AG04450 (cell line): ENCODE measurements around the gene LDB1. TPM values are rescaled to one million over a fixed set of nuclear protein-coding genes. Genes with fewer than 3 reads are reported as not detected.

ENCODE experiments used
- CTCF ChIA-PET: fragments of 300-600, 350-600 bp; formaldehyde crosslinking; extraction: SDS; loops from one replicate; lab custom pipeline; 2022; ENCODE audit warnings: antibody characterized with exemption, inconsistent platforms; lab: Charles Lee
- POLR2A ChIA-PET: fragments of 350-600 bp; formaldehyde crosslinking; extraction: SDS; loops from one replicate; lab custom pipeline; 2021; ENCODE audit warnings: antibody characterized with exemption, inconsistent platforms; lab: Yijun Ruan, JAX
- DNase-seq: peaks from one replicate; pipeline ENCODE4 v3.0.0-alpha.2; 2011; ENCODE audit warnings: low read depth, low spot score
- H3K27ac ChIP-seq: one replicate; pipeline ENCODE4 v1.5.1; 2012; ENCODE audit warnings: low read depth, low read length, control low read depth
- H3K27me3 ChIP-seq: one replicate; pipeline ENCODE4 v1.6.0; 2012; ENCODE audit warnings: low read length; ENCODE audit not compliant: control insufficient read depth, insufficient read depth
- H3K4me3 ChIP-seq: 2 replicates; pipeline ENCODE4 v1.5.1; 2011; ENCODE audit warnings: mild to moderate bottlenecking, low read depth, low read length, control low read depth
- H3K9me3 ChIP-seq: 2 replicates; pipeline ENCODE4 v1.5.1; 2012; ENCODE audit warnings: low read length; ENCODE audit not compliant: control insufficient read depth, insufficient read depth
- CTCF ChIP-seq: IDR thresholded peaks from 2 replicates; pipeline ENCODE4 v1.5.1; 2011; ENCODE audit warnings: low read depth, low read length, control low read depth, inconsistent platforms
- polyA plus RNA-seq: library from polyadenylated mRNA; depleted of rRNA; stranded (reverse); fragments of >200 nt; gene quantifications from 2 replicates; pipeline ENCODE4 v1.2.3, GENCODE V29; 2011

The LDB1 gene
- polyA plus RNA-seq, 1 experiment: 95.7 TPM

GRCh38 chr10:102114861-102115618 lies 5.1 kb downstream of the LDB1 start:
- CTCF ChIA-PET: interaction anchor here (0.6 to 1.1 kb wide), 3 partner anchors 12 to 338 kb away, joined by 4 to 5 read pairs (median 5); no protein-coding TSS in a partner anchor
- peak overlapping the region; percentile 89 for H3K4me3 ChIP-seq
- no peak for TF ChIP-seq CTCF
- H3K27ac ChIP-seq: peak overlapping the region; percentile 52
- DNase-seq: no peak
- no peaks in the 10 kb centered on the region for H3K27me3 ChIP-seq
- POLR2A ChIA-PET: interaction anchor here (0.5 to 2.6 kb wide), 9 partner anchors 9 to 669 kb away, joined by 3 to 14 read pairs (median 4); partner anchors contain the start of genes NOLC1 and OGA
- H3K9me3 ChIP-seq: no peaks in the 10 kb centered on the region

- ChIA-PET POLR2A (interaction anchor here (0.5 to 2.6 kb wide), 9 partner anchors 9 to 670 kb away, joined by 3 to 14 read pairs (median 4); partner anchors contain the start of gene OGA), CTCF (interaction anchor here (0.6 to 1.1 kb wide), 4 partner anchors 10 to 339 kb away, joined by 3 to 5 read pairs (median 4); no protein-coding TSS in a partner anchor)
- peak overlapping the region; percentile 21 for H3K27ac ChIP-seq
- no peaks in the 10 kb centered on the region for H3K9me3 ChIP-seq
- no peaks in the 10 kb centered on the region for H3K27me3 ChIP-seq
- H3K4me3 ChIP-seq: peak overlapping the region; percentile 89
- DNase-seq: no peak
- no peak for TF ChIP-seq CTCF
Measured at GRCh38 chr10:102113956-102114857, 6.0 kb downstream of the LDB1 start.

- Histone ChIP-seq H3K4me3 (peak overlapping the region; percentile 89), H3K9me3 (no peaks in the 10 kb centered on the region), H3K27me3 (no peaks in the 10 kb centered on the region), H3K27ac (no peak overlapping the region)
- CTCF ChIA-PET: interaction anchor here (0.5 to 2.4 kb wide), 7 partner anchors 10 to 599 kb away, joined by 3 to 9 read pairs (median 3); no protein-coding TSS in a partner anchor
- no peak for DNase-seq
- TF ChIP-seq CTCF: no peak
- POLR2A ChIA-PET: interaction anchor here (0.6 to 2.6 kb wide), 4 partner anchors 11 to 1238 kb away, joined by 3 to 14 read pairs (median 4); partner anchors contain the start of gene PCGF6
Measured at GRCh38 chr10:102113261-102113955, 6.8 kb downstream of the LDB1 start.

GRCh38 chr10:102112210-102112817 lies 7.9 kb downstream of the LDB1 start:
- peak overlapping the region; percentile 89 for H3K4me3 ChIP-seq
- ChIA-PET CTCF (interaction anchor here (0.5 to 2.4 kb wide), 5 partner anchors 9 to 600 kb away, joined by 3 to 9 read pairs (median 6); no protein-coding TSS in a partner anchor), POLR2A (no interaction called here)
- no peak for DNase-seq
- H3K27me3 ChIP-seq: no peaks in the 10 kb centered on the region
- peak; percentile 26; the same call in 1 of the 2 replicates for TF ChIP-seq CTCF
- H3K9me3 ChIP-seq: no peaks in the 10 kb centered on the region
- H3K27ac ChIP-seq: no peak overlapping the region
